ENCODE data around the gene KCTD8. TPM values are rescaled to one million over a fixed set of nuclear protein-coding genes. Genes with fewer than 3 reads are reported as not detected.

The KCTD8 gene
- total and polyA plus RNA-seq, 2 donors (not counting 3 experiments of a cell fraction or from before 2014, with no cell fraction given), result 0.36 to 0.80 TPM

- FAIRE-seq (no peak), DNase-seq (ENCODE audit: low read depth, low spot score) (no peak)
- TF ChIP-seq MYC (IDR thresholded peaks at IDR 0.05; ENCODE audit: low read depth, low read length), result no peak
- TF ChIP-seq EZH2 (IDR thresholded peaks at IDR 0.05; ENCODE audit: borderline replicate concordance, low read depth, low read length, severe bottlenecking), result no peak
- TF ChIP-seq POLR2AphosphoS5 (IDR thresholded peaks at IDR 0.05; ENCODE audit: insufficient read depth, low read depth, low read length), result no peak
- TF ChIP-seq CTCF (IDR thresholded peaks at IDR 0.05; ENCODE audit: extremely low read depth in 1 of 2, insufficient read depth in 1 of 2, low read depth in 1 of 2, low read length in 2 of 2), result no peak
- no peak for TF ChIP-seq JUN (IDR thresholded peaks at IDR 0.05; ENCODE audit: borderline replicate concordance, insufficient read depth, insufficient read length, low read depth)
- no peak for TF ChIP-seq POLR2A (IDR thresholded peaks at IDR 0.05; ENCODE audit: low read depth, low read length)
- TF ChIP-seq GATA2 (IDR thresholded peaks at IDR 0.05; ENCODE audit: insufficient read depth, insufficient read length, low read depth, low read length), result no peak
- TF ChIP-seq FOS (IDR thresholded peaks at IDR 0.05; ENCODE audit: borderline replicate concordance, insufficient read depth, low read length), result no peak
- TF ChIP-seq MAX (IDR thresholded peaks at IDR 0.05; ENCODE audit: insufficient read depth, insufficient read length), result no peak
- H3K4me3 ChIP-seq (replicated peaks in 1 of 3; ENCODE audit: insufficient read depth in 1 of 3, low read depth in 1 of 3, low read length in 3 of 3), result no peak overlapping the region
- no peaks in the 10 kb centered on the region for H3K27me3 ChIP-seq (ENCODE audit: control insufficient read depth in 2 of 2, insufficient read depth in 2 of 2, low read length in 2 of 2)
- H3K4me1 ChIP-seq (ENCODE audit: control insufficient read depth, extremely low read depth, insufficient read depth, low read length), result no peaks in the 10 kb centered on the region
- POLR2A ChIA-PET, result no interaction called here
- no peak overlapping the region for H2AFZ ChIP-seq (ENCODE audit: low read depth, low read length)
- H3K79me2 ChIP-seq (ENCODE audit: control insufficient read depth, insufficient read depth, low read length), result no peaks in the 10 kb centered on the region
- no peaks in the 10 kb centered on the region for H3K9me1 ChIP-seq (replicated peaks; ENCODE audit: control insufficient read depth, extremely low read depth, insufficient read depth, low read length)
- intact Hi-C loops (cut with micrococcal nuclease), result no loop called here
- no peak overlapping the region for H3K27ac ChIP-seq (ENCODE audit: insufficient read depth, low read depth, low read length)
- no peaks in the 10 kb centered on the region for H3K36me3 ChIP-seq (ENCODE audit: control insufficient read depth in 2 of 2, extremely low read depth in 1 of 2, insufficient read depth in 2 of 2, low read length in 2 of 2)
- H4K20me1 ChIP-seq (replicated peaks; ENCODE audit: control insufficient read depth, extremely low read depth, insufficient read depth, low read length), result no peaks in the 10 kb centered on the region
- H3K9me3 ChIP-seq (replicated peaks; ENCODE audit: control insufficient read depth, insufficient read depth, low read length), result no peaks in the 10 kb centered on the region
- dilution Hi-C loops (cut with MboI; ENCODE audit: extremely low pct_ligation_motif_present, low sequenced_read_pairs), result no loop called here
- CTCF ChIA-PET, result no interaction called here
- no peak overlapping the region for H3K4me2 ChIP-seq (ENCODE audit: insufficient read depth, low read length)
- BruUV-seq (replicated peaks), result no TSS peak
- no peak overlapping the region for H3K9ac ChIP-seq (replicated peaks; ENCODE audit: extremely low read depth, insufficient read depth, low read length)
Observed at GRCh38 chr4:44479731-44480130, 31.1 kb upstream of the KCTD8 start.
